WTC11 (cell line): Measurements from ENCODE around the gene PTPDC1. TPM values are rescaled to one million over a fixed set of nuclear protein-coding genes. Genes with fewer than 3 reads are reported as not detected.

ENCODE experiments used
- ATAC-seq: fragments of 200-7000 bp; cut with Tn5 transposase; 2 replicates; pipeline ENCODE4 v1.10.0; 2021; ENCODE audit warnings: mild to moderate bottlenecking, moderate library complexity
- Bru-seq: library from RNA; stranded (reverse); fragments of 400-500 nt; gene quantifications from one replicate; lab custom pipeline; 2021; lab: Mats Ljungman, UMichigan
- CTCF ChIA-PET: fragments of 300-600 bp; sonication (Branson Sonifier 250); formaldehyde crosslinking; loops from one replicate; lab custom pipeline; 2021; ENCODE audit warnings: antibody characterized with exemption; lab: Charles Lee
- POLR2A ChIA-PET: fragments of 350-600 bp; sonication (Branson Sonifier 250); formaldehyde crosslinking; loops from one replicate; lab custom pipeline; 2021; ENCODE audit warnings: antibody characterized with exemption; lab: Charles Lee
- DNase-seq: peaks from one replicate; pipeline ENCODE4 v3.0.0; 2021; ENCODE audit warnings: low spot score
- H3K27ac Mint-ChIP-seq: 2 replicates; pipeline ENCODE4 v1.8.0; 2021; ENCODE audit warnings: mixed read lengths
- H3K27me3 Mint-ChIP-seq: 2 replicates; pipeline ENCODE4 v1.8.0; 2021; ENCODE audit warnings: low read depth, mild to moderate bottlenecking, moderate library complexity, mixed read lengths
- H3K36me3 Mint-ChIP-seq: 2 replicates; pipeline ENCODE4 v1.8.0; 2021; ENCODE audit warnings: mixed read lengths
- H3K4me1 Mint-ChIP-seq: 2 replicates; pipeline ENCODE4 v1.8.0; 2022; ENCODE audit warnings: mixed read lengths
- H3K4me3 Mint-ChIP-seq: 2 replicates; pipeline ENCODE4 v1.8.0; 2021; ENCODE audit warnings: mild to moderate bottlenecking, moderate library complexity, mixed read lengths
- H3K9me3 Mint-ChIP-seq: 2 replicates; pipeline ENCODE4 v1.8.0; 2021; ENCODE audit warnings: mixed read lengths
- ATF1 ChIP-seq: sonication (generic); formaldehyde crosslinking; IDR thresholded peaks from 2 replicates; pipeline ENCODE4 v1.8.1; 2023; ENCODE audit warnings: mild to moderate bottlenecking, moderate library complexity, missing genetic modification reagents
- CBFB ChIP-seq: sonication (generic); formaldehyde crosslinking; IDR thresholded peaks from 2 replicates; pipeline ENCODE4 v1.8.1; 2022; ENCODE audit warnings: mild to moderate bottlenecking, low read depth, missing genetic modification reagents
- ELF4 ChIP-seq: sonication (generic); formaldehyde crosslinking; IDR thresholded peaks from 2 replicates; pipeline ENCODE4 v1.8.1; 2022; ENCODE audit warnings: low read depth, mild to moderate bottlenecking, moderate library complexity, missing genetic modification reagents
- ESRRA ChIP-seq: sonication (generic); formaldehyde crosslinking; IDR thresholded peaks from 2 replicates; pipeline ENCODE4 v1.8.1; 2022; ENCODE audit warnings: mild to moderate bottlenecking, missing genetic modification reagents, borderline replicate concordance
- ETV6 ChIP-seq: sonication (generic); formaldehyde crosslinking; IDR thresholded peaks from 2 replicates; pipeline ENCODE4 v1.8.1; 2022; ENCODE audit warnings: mild to moderate bottlenecking, missing genetic modification reagents
- GABPB1 ChIP-seq: sonication (generic); formaldehyde crosslinking; IDR thresholded peaks from 2 replicates; pipeline ENCODE4 v1.8.1; 2023; ENCODE audit warnings: mild to moderate bottlenecking, missing genetic modification reagents
- GRHL2 ChIP-seq: fragments of 250-450 bp; sonication (Bioruptor Pico); IDR thresholded peaks from 2 replicates; pipeline ENCODE4 v1.8.0; 2022; ENCODE audit warnings: mild to moderate bottlenecking, moderate library complexity; ENCODE audit not compliant: insufficient replicate concordance, severe bottlenecking
- JUN ChIP-seq: sonication (generic); formaldehyde crosslinking; IDR thresholded peaks from 2 replicates; pipeline ENCODE4 v1.8.0; 2023; ENCODE audit warnings: mild to moderate bottlenecking, missing genetic modification reagents
- SP1 ChIP-seq: sonication (generic); formaldehyde crosslinking; conservative IDR thresholded peaks from 2 replicates; pipeline ENCODE4 v1.8.1; 2022; ENCODE audit warnings: missing genetic modification reagents
- ZBTB21 ChIP-seq: sonication (generic); formaldehyde crosslinking; IDR thresholded peaks from 2 replicates; pipeline ENCODE4 v1.8.1; 2023; ENCODE audit warnings: mild to moderate bottlenecking, missing genetic modification reagents, borderline replicate concordance
- ZNF219 ChIP-seq: sonication (generic); formaldehyde crosslinking; IDR thresholded peaks from 2 replicates; pipeline ENCODE4 v1.8.0; 2023; ENCODE audit warnings: missing genetic modification reagents, mild to moderate bottlenecking, borderline replicate concordance
- ZNF232 ChIP-seq: sonication (generic); formaldehyde crosslinking; IDR thresholded peaks from 2 replicates; pipeline ENCODE4 v1.8.0; 2022; ENCODE audit warnings: mild to moderate bottlenecking, missing genetic modification reagents
- ZNF263 ChIP-seq: sonication (generic); formaldehyde crosslinking; IDR thresholded peaks from 2 replicates; pipeline ENCODE4 v1.8.1; 2022; ENCODE audit warnings: low read depth, mild to moderate bottlenecking, moderate library complexity, missing genetic modification reagents
- ZNF423 ChIP-seq: fragments of 250-450 bp; sonication (Bioruptor Pico); IDR thresholded peaks from 2 replicates; pipeline ENCODE4 v2.1.2; 2022; ENCODE audit warnings: mild to moderate bottlenecking, moderate library complexity
- long read RNA-seq, 3 experiments: library from RNA in 1 of 3; library from capped mRNA in 1 of 3; library from polyadenylated mRNA in 1 of 3; unstranded in 2 of 3; stranded (forward) in 1 of 3; transcript quantifications; one replicate each; pipeline ENCODE4 v2.0.0, GENCODE V29; 2021
- total RNA-seq: library from RNA; stranded (reverse); gene quantifications from 3 replicates; pipeline ENCODE4 v1.2.3, GENCODE V29; 2021
- TF ChIP-seq, protein P1 (sequence below): sonication (generic); formaldehyde crosslinking; IDR thresholded peaks from 2 replicates; pipeline ENCODE4 v1.8.1; 2023; ENCODE audit warnings: mild to moderate bottlenecking, missing genetic modification reagents
- TF ChIP-seq, protein P2 (sequence below): sonication (generic); formaldehyde crosslinking; IDR thresholded peaks from 2 replicates; pipeline ENCODE4 v1.8.1; 2022; ENCODE audit warnings: low read depth, mild to moderate bottlenecking, moderate library complexity, missing genetic modification reagents, borderline replicate concordance
- TF ChIP-seq, protein P3 (sequence below): sonication (generic); formaldehyde crosslinking; IDR thresholded peaks from 2 replicates; pipeline ENCODE4 v1.8.1; 2022; ENCODE audit warnings: mild to moderate bottlenecking, moderate library complexity, missing genetic modification reagents
- TF ChIP-seq, protein P4 (sequence below): sonication (generic); formaldehyde crosslinking; IDR thresholded peaks from 2 replicates; pipeline ENCODE4 v1.8.0; 2022; ENCODE audit warnings: mild to moderate bottlenecking, missing genetic modification reagents
- TF ChIP-seq, protein P5 (sequence below): sonication (generic); formaldehyde crosslinking; IDR thresholded peaks from 2 replicates; pipeline ENCODE4 v1.8.0; 2022; ENCODE audit warnings: missing genetic modification reagents
- TF ChIP-seq, protein P6 (sequence below): fragments of 250-450 bp; sonication (Bioruptor Pico); IDR thresholded peaks from 2 replicates; pipeline ENCODE4 v2.1.2; 2022; ENCODE audit warnings: mild to moderate bottlenecking, moderate library complexity
- TF ChIP-seq, protein P7 (sequence below): fragments of 250-450 bp; sonication (Bioruptor Pico); IDR thresholded peaks from 2 replicates; pipeline ENCODE4 v1.9.0; 2021; ENCODE audit warnings: mild to moderate bottlenecking

The PTPDC1 gene, protein sequence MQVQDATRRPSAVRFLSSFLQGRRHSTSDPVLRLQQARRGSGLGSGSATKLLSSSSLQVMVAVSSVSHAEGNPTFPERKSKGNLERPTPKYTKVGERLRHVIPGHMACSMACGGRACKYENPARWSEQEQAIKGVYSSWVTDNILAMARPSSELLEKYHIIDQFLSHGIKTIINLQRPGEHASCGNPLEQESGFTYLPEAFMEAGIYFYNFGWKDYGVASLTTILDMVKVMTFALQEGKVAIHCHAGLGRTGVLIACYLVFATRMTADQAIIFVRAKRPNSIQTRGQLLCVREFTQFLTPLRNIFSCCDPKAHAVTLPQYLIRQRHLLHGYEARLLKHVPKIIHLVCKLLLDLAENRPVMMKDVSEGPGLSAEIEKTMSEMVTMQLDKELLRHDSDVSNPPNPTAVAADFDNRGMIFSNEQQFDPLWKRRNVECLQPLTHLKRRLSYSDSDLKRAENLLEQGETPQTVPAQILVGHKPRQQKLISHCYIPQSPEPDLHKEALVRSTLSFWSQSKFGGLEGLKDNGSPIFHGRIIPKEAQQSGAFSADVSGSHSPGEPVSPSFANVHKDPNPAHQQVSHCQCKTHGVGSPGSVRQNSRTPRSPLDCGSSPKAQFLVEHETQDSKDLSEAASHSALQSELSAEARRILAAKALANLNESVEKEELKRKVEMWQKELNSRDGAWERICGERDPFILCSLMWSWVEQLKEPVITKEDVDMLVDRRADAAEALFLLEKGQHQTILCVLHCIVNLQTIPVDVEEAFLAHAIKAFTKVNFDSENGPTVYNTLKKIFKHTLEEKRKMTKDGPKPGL
- total RNA-seq = 8.9 to 9.5 TPM (median 9.2 TPM) in 3 replicates
- Bru-seq, nascent RNA = percentile 69 among the genes with signal in this experiment
- long read RNA-seq, experiment 1, full-length matches to known transcripts = 10 of 29 reads
- long read RNA-seq, experiment 1, partial matches to known transcripts = 3 of 29 reads
- long read RNA-seq, experiment 1, other reads (novel, unspliced or antisense) = 16 of 29 reads
- long read RNA-seq, experiment 2, partial matches to known transcripts = 2 of 7 reads
- long read RNA-seq, experiment 2, other reads (novel, unspliced or antisense) = 5 of 7 reads
- long read RNA-seq, experiment 3, partial matches to known transcripts = 1 of 3 reads
- long read RNA-seq, experiment 3, other reads (novel, unspliced or antisense) = 2 of 3 reads

DNA sequence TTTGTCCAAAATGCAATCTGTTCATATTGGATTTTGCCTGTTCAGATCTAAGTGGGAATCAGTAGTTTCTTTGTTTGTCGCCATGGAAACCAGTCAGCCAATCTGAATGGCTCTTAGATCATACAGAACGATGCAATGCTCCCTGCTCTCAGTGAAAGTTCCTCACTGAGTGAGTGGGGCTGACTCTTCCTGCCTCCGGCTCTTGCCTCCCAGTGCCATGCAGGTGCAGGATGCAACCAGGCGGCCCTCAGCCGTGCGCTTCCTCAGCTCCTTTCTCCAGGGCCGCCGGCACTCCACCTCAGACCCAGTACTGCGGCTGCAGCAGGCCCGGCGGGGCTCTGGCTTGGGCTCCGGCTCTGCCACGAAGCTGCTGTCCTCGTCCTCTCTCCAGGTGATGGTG is at the start of gene PTPDC1:
PTPDC1 (plus strand) TSS at position 151 of the 400 bp plus-strand sequence; CDS start at position 218, 67 bp downstream.
- peak within 1 kb of the TSS; percentile 28 for H3K27ac Mint-ChIP-seq
- ATAC-seq = peak; percentile 90
- TF ChIP-seq, protein P1, sequence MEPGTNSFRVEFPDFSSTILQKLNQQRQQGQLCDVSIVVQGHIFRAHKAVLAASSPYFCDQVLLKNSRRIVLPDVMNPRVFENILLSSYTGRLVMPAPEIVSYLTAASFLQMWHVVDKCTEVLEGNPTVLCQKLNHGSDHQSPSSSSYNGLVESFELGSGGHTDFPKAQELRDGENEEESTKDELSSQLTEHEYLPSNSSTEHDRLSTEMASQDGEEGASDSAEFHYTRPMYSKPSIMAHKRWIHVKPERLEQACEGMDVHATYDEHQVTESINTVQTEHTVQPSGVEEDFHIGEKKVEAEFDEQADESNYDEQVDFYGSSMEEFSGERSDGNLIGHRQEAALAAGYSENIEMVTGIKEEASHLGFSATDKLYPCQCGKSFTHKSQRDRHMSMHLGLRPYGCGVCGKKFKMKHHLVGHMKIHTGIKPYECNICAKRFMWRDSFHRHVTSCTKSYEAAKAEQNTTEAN = no peak
- 0 out of 2 replicates have a peak, but pooled peaks have one; percentile 19 for TF ChIP-seq ETV6 (CRISPR knock-in tag)
- TF ChIP-seq ZNF219 = no peak
- no peak for TF ChIP-seq GRHL2
- TF ChIP-seq ZNF232 (CRISPR knock-in tag) = no peak
- TF ChIP-seq ZNF263 (CRISPR knock-in tag) = no peak
- TF ChIP-seq, protein P2, sequence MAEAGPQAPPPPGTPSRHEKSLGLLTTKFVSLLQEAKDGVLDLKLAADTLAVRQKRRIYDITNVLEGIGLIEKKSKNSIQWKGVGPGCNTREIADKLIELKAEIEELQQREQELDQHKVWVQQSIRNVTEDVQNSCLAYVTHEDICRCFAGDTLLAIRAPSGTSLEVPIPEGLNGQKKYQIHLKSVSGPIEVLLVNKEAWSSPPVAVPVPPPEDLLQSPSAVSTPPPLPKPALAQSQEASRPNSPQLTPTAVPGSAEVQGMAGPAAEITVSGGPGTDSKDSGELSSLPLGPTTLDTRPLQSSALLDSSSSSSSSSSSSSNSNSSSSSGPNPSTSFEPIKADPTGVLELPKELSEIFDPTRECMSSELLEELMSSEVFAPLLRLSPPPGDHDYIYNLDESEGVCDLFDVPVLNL (CRISPR knock-in tag) = no peak
- TF ChIP-seq GABPB1 = peak; percentile 86
- TF ChIP-seq ATF1 (CRISPR knock-in tag) = no peak
- TF ChIP-seq JUN (CRISPR knock-in tag) = no peak
- TF ChIP-seq SP1 (CRISPR knock-in tag) = 0 out of 2 replicates have a peak, but pooled peaks have one; percentile 15
- TF ChIP-seq ESRRA (CRISPR knock-in tag) = no peak
- TF ChIP-seq, protein P3, sequence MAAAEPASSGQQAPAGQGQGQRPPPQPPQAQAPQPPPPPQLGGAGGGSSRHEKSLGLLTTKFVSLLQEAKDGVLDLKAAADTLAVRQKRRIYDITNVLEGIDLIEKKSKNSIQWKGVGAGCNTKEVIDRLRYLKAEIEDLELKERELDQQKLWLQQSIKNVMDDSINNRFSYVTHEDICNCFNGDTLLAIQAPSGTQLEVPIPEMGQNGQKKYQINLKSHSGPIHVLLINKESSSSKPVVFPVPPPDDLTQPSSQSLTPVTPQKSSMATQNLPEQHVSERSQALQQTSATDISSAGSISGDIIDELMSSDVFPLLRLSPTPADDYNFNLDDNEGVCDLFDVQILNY (CRISPR knock-in tag) = no peak
- 0 out of 2 replicates have a peak, but pooled peaks have one; percentile 56 for TF ChIP-seq ZBTB21 (CRISPR knock-in tag)
- no peak for TF ChIP-seq ZNF423
- TF ChIP-seq, protein P4, sequence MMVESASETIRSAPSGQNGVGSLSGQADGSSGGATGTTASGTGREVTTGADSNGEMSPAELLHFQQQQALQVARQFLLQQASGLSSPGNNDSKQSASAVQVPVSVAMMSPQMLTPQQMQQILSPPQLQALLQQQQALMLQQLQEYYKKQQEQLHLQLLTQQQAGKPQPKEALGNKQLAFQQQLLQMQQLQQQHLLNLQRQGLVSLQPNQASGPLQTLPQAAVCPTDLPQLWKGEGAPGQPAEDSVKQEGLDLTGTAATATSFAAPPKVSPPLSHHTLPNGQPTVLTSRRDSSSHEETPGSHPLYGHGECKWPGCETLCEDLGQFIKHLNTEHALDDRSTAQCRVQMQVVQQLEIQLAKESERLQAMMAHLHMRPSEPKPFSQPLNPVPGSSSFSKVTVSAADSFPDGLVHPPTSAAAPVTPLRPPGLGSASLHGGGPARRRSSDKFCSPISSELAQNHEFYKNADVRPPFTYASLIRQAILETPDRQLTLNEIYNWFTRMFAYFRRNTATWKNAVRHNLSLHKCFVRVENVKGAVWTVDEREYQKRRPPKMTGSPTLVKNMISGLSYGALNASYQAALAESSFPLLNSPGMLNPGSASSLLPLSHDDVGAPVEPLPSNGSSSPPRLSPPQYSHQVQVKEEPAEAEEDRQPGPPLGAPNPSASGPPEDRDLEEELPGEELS (CRISPR knock-in tag) = no peak
- no peak for TF ChIP-seq ELF4 (CRISPR knock-in tag)
- TF ChIP-seq, protein P5, sequence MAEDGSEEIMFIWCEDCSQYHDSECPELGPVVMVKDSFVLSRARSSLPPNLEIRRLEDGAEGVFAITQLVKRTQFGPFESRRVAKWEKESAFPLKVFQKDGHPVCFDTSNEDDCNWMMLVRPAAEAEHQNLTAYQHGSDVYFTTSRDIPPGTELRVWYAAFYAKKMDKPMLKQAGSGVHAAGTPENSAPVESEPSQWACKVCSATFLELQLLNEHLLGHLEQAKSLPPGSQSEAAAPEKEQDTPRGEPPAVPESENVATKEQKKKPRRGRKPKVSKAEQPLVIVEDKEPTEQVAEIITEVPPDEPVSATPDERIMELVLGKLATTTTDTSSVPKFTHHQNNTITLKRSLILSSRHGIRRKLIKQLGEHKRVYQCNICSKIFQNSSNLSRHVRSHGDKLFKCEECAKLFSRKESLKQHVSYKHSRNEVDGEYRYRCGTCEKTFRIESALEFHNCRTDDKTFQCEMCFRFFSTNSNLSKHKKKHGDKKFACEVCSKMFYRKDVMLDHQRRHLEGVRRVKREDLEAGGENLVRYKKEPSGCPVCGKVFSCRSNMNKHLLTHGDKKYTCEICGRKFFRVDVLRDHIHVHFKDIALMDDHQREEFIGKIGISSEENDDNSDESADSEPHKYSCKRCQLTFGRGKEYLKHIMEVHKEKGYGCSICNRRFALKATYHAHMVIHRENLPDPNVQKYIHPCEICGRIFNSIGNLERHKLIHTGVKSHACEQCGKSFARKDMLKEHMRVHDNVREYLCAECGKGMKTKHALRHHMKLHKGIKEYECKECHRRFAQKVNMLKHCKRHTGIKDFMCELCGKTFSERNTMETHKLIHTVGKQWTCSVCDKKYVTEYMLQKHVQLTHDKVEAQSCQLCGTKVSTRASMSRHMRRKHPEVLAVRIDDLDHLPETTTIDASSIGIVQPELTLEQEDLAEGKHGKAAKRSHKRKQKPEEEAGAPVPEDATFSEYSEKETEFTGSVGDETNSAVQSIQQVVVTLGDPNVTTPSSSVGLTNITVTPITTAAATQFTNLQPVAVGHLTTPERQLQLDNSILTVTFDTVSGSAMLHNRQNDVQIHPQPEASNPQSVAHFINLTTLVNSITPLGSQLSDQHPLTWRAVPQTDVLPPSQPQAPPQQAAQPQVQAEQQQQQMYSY (CRISPR knock-in tag) = no peak
- TF ChIP-seq, protein P6, sequence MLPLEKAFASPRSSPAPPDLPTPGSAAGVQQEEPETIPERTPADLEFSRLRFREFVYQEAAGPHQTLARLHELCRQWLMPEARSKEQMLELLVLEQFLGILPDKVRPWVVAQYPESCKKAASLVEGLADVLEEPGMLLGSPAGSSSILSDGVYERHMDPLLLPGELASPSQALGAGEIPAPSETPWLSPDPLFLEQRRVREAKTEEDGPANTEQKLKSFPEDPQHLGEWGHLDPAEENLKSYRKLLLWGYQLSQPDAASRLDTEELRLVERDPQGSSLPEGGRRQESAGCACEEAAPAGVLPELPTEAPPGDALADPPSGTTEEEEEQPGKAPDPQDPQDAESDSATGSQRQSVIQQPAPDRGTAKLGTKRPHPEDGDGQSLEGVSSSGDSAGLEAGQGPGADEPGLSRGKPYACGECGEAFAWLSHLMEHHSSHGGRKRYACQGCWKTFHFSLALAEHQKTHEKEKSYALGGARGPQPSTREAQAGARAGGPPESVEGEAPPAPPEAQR (CRISPR knock-in tag) = no peak
- no peak for TF ChIP-seq CBFB (CRISPR knock-in tag)
- TF ChIP-seq, protein P7, sequence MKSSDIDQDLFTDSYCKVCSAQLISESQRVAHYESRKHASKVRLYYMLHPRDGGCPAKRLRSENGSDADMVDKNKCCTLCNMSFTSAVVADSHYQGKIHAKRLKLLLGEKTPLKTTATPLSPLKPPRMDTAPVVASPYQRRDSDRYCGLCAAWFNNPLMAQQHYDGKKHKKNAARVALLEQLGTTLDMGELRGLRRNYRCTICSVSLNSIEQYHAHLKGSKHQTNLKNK (CRISPR knock-in tag) = no peak

More for the DNA sequence above, at the start of gene PTPDC1:
- H3K36me3 Mint-ChIP-seq = peaks cover 7% of the 10 kb centered on the region; the same call in 1 of the 2 replicates
- ChIA-PET CTCF (interaction anchor here (1.3 to 2.0 kb wide), 5 partner anchors 20 to 129 kb away, joined by 3 to 12 read pairs (median 7); no protein-coding TSS in a partner anchor), POLR2A (interaction anchor here (2.0 kb wide), 1 partner anchor 9 kb away, joined by 5 read pairs; no protein-coding TSS in a partner anchor)
- H3K4me3 Mint-ChIP-seq = peak within 1 kb of the TSS; percentile 47
- DNase-seq = peak; percentile 78
- no peaks in the 10 kb centered on the region for H3K27me3 Mint-ChIP-seq
- H3K9me3 Mint-ChIP-seq = no peaks in the 10 kb centered on the region
- peaks cover 32% of the 10 kb centered on the region for H3K4me1 Mint-ChIP-seq
